HG02763 (cell line): ENCODE data around the gene MAP1LC3A.

ENCODE experiments used
- ATAC-seq: cut with Tn5 transposase; IDR thresholded peaks from one replicate; pipeline ENCODE4 v1.9.1; 2021; ENCODE audit warnings: mild to moderate bottlenecking, moderate library complexity; ENCODE audit not compliant: unreplicated experiment

Gene MAP1LC3A

DNA sequence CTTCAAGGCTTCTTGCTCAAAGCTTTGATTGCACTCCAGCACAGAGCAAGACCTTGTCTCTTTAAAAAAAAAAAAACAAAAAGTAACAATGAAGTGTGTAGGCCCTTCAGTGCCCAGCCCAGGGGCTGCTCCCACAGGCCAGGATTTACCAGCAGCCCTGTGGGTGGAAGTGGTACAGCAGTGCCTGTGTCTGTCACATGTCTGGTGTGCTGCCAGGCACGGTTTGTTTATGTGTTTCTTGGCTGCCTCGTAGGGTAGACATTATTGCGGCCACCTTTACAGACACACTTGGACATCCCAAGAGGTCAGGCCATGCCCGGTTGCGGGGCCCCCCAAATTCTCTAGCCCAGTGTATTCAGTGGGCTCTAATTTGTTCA lies 29.6 kb upstream of the MAP1LC3A start:
- ATAC-seq: no peak

DNA sequence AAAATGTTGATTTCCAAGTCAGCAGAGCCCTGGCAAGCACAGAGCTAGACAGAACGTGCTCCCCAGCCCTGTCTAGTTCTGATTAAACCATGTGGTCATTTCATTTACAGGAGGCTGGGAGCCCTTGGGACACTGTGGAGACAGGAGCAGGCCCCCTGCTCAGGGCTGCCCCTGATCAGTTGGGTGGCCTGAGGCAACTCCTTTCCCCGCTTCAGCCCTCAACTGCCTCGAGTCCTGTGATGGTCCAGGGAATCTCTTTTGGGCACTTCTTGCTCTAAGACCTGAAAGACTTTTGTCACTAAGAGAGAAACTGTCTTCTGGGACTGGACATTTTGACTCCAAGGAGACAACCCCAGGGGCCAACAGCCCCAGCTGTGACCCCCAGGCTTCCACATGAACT lies 28.8 kb upstream of the MAP1LC3A start:
- ATAC-seq: no peak

DNA sequence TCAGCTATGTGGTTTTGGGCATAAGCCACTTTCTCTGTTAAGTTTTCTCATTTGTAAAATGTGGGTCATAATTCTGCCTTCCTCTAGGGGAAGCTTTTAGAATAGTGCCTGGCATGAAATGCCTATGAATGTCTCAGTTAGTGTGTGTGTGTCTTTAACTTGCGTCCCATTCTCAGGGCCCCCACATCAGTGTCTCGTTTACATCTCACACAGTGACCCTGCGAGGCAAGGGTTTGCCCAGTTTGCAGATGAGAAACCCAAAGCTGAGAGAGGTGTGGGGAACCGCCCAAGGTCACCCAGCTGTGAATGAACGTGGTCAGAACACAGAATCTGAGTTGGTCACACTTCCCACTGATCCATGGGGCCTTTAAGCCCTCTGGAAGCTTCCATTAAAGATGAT lies 28.2 kb upstream of the MAP1LC3A start:
- no peak for ATAC-seq

DNA sequence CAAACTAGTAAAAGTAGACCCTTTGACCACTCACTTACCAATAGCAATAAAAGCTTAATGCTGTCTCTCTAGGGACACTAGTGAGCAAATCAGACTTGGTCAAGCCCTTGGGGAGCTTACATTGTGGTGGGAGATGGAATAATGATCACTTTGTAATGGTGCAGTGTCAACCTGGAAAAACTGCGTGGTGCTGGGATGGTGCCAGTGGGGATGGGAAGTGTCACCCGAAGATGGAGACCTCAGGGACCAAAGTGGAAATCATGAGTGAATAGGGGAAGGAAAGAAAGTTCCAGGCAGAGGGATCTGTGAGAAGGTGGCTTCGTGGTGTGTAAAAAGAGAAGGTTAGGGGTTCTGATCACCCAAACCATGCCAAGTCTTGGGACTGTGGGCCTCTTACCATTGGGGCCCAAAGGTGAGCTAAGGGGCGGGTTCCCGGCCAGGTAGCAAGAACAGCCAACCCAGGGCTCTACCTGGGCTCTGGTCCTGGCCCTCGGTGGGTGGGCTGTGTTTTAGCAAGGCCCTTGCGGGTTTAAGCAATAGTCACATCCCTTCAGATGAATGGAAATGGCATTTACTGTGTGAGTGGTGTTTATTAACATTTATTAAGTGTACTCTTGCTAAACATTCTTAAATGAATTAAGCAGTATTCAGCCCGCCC lies 26.8 kb upstream of the MAP1LC3A start:
- ATAC-seq: no peak

DNA sequence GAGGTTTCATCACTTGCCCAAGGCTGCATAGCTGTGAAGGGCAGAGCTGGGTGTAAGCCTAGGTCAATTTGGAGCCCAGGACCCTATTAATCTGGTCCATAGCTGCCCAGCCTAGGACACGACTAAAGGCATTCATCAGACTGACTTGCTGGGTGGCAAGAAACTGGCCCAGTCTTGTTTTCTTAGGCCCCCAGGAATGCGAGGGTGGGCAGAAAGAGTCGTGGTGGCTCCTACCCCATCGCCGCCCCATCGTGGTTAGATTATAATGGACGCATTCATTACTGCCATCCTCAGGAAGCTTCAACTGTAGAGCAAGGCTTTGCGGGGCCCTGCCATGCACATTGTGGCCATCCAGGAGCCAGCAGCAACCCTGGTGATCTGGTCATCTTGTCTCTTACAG lies 26.2 kb upstream of the MAP1LC3A start:
- ATAC-seq: no peak

DNA sequence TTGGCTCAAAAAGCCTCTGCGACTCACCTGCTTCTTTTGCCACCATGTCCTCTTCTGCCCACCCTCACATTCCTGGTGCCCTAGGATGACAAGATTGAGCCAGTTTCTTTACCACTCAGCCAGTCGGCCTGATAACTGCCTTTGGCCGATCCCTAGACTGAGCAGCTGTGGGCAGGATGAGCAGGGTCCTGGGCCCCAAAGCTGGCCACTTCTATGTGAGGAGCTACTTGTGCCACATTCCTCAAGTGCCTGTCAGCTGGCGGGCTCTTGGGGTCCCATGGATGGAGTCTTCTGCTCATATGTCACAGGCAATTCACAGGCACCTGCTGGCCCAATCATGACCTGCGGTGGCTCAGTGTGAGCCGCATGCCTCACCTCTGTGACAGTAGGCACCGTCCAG lies 25.8 kb upstream of the MAP1LC3A start:
- ATAC-seq: no peak

DNA sequence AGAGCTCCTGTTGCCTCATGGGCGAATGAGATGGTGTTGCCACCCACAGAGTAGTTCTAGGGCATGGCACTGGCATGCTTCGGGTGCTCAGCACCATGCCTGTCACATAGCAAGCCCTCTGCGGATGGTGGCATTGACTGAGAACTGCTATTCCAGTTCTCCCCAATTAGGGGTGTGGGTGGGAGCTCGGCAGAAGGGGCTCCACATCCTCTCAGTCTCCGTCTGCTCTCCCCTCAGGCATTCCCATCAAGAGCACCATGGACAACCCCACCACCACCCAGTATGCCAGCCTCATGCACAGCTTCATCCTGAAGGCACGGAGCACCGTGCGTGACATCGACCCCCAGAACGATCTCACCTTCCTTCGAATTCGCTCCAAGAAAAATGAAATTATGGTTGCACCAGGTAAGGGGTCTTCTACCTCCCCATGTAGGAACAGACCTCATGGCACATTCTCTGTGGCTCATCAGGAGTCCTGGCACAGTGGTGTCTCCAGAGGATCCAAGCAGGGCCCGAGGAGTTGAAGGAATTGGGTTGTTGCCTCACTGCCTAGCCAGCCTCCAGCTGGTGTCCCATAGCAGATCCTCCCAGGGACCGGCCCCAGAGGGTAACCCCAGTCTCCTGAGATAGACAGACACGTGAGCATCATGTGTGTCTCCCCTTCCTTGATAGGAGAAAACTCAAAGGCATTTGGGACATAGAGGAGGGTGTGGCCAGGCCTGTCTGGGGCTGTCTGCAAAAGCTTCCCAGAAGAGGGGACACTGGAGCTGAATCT lies 23.9 kb upstream of the MAP1LC3A start:
- ATAC-seq: no peak

DNA sequence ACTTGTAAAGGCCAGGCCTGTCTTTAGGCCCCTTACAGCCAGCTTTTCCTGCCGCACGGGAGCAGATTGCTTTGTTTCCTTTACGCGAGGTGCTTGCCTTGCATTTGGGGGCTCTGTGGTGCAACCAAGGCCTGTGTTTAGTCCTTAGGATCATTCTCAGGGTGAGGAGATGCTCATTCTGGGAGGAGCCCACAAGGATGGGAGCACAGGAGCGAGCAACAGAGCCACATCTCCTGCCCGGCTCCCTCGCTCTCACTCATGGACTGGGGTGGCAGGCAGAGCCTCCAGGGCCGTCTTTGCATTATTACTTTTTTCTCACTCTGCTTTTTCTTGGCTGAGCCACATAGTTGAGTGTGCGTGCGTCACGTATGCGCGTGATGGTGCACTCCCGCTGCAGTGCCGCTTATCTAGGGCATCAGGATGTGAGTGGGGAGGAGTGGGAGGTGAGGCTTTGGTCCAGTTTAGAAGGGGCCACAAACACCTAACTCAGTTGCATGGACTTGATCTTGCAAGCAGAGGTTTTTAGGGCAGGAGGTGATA lies 23.1 kb upstream of the MAP1LC3A start:
- no peak for ATAC-seq

DNA sequence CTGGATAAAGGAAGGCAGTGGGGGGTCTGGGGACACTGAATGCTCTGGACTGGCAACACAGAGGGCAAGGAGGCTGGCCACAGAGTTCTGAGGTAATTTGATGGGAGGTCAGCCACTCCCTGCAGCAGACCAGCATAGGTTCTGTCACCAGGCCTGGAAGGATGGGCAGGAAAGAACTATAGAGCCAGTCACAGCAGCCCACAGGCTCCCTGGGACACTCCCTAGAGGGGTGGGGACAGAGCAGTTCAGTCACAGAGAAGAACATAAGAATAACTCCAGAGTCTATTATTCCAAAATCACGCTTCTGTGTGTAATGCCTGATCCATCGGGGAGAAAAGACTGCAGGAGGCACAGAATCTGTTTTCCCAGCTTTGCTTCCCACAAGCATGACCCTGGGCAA lies 22.7 kb upstream of the MAP1LC3A start:
- ATAC-seq: no peak

DNA sequence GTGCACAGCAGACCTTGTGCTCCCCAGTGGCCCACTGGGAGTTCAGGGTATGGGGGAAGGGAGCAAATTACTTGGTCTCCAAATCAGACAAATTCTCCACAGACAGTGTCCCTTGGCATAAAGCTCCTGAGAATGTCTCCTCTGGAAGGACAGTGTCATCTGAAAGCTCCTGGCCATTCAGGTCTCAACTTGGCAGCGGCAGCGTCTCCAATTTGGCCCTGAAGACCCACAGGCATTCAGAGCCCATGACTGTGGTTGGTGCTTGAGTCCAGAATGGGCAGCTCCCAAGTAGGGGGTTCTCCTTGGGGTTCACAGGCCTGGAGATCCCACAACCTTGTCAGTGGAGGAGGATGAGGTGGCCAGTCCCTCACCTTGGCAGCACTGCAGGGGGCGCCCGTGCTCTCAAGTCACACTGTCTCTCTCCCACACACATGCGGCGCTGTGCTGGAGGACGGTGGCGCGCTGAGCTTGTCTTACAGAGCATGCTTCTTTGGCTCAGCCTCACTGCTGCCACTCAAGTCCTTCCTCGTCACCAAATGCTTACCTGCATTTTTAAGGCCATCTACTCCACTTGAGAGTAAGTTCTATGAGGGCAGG lies 21.6 kb upstream of the MAP1LC3A start:
- ATAC-seq: no peak

DNA sequence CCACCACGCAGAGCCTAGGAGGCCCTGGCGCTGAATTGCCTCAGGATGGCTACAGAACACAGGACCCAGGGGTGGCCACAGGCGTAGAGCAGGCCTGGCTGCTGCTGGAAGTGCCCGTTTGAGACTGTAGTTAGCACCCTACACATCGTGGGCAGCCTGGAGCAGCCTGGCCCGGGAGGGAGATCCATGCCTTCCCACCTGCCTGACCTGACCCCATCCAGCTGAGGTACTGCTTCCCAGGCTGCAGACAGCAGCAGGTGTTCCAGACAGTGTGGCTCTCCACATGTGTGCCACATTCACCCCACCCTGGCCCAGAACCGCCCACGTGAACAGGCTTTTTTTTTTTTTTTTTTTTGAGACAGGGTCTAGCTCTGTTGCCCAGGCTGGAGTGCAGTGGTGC lies 20.9 kb upstream of the MAP1LC3A start:
- ATAC-seq: no peak

DNA sequence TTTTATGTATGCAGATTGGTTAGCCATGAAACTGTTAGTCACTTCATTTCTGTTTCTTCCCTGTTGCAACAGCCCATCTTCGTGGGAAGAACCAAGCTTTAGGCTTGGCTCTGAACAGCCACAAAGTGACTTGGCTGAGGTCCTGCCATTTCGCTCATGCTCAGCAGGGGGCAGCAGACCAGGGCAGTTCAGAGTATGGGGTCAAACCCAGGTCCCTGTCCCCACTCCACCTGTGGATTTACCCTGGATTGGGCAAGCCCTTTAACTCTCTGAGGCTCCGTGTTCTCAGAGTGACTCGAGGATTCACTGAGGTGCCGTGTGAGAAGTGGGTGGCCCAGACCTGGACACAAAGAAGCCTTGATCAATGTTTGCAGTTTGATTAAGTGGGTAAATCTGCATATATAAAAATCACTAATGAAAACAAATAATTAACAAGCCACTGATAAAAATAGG lies 19.8 kb upstream of the MAP1LC3A start:
- no peak for ATAC-seq

DNA sequence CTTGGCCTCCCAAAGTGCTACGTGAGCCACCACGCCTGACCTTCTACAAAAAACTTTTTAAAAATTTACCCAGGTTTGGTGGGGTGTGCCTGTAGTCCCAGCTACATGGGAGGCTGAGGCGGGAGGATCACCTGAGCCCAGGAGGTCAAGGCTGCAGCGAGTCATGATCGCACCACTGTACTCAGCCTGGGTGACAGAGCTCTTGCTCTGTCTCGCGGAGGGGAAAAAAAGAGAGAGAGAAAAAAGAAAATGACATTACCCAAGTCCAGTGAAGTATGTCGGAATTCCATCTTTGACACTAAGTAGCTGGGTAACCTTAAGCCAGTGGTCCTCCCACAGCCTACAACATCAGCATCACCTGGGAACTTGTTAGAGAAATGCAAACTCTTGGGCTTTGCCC lies 18.8 kb upstream of the MAP1LC3A start:
- no peak for ATAC-seq

DNA sequence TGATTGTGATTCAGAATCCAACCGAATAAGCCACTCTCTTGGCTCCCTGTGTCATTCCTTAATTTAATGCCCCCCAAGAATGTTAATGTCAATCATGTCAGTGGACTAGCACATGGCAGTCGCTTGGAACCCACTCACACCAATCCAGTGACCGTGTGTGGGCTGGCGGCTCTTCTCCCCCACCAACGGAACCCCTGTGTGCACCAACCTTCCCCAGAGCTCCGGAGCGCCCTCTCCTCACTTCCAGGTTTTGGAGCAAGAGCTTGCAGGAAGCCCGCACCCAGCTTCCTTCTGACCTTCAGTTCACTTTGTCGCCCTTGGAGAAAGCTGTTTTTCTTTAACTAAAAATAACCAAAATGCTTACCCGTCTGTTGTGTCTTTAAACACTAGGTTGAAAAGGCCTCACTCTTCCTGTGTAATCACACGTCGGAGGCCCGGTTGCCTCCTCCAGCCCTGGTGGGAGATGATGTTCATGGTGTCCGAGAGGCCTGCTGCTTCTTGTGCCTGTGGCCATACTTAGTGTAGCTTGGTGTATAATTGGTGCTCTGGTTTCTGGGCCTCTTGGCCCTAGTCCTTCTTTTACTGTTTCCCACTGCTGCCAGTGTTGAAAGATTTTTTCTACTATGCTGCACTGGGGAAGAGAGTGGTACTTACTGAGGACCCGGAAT lies 17.8 kb upstream of the MAP1LC3A start:
- no peak for ATAC-seq

DNA sequence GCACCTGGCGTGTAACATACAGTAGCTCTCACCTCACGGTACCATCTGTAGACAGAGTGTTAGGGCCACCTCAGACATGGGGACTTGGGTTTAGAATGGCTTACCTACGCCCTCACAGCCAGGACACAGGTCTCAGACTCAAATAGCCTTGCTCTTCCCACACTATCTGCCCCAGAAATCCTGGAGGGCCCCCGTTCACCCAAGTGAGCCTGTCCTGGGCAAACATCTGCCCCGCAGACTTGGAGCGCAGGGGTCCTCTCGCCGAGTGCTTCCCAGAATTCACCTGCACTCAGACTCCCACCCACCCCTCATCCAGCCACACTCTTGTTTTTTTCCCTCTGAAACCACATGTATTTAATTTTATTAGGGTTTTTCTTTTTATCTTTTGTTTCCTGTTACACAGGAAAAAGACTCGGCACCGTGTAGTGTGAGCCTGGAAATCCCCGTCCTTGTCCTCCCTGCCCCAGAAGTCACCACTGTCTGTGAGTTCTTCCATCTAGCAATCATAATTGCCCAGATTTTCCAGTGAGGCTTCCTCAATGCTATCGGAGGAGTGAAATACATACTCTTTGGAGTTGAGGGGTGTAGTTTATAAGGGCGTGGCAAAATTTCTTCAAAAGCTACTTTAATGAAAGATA lies 17.1 kb upstream of the MAP1LC3A start:
- no peak for ATAC-seq

DNA sequence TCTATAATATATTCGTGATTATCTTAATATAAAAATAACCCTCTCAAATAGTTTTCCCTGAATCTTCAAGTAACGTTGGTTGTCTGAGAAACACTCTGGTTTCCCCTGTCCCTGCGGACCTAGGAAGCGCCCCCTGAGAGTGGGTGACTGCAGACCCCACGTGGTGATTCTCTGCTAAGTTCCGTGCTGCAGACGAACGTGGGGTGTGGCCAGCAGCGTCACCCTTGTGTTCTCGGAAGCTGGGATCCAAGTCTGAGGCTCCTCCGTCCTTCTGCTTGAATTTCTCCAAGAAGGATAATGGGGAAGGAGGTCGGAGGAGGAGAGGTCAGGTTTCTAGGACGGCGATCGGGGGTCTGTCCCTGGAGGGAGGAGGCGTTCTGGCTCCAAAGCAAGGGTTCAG lies 16.6 kb upstream of the MAP1LC3A start:
- ATAC-seq: no peak

DNA sequence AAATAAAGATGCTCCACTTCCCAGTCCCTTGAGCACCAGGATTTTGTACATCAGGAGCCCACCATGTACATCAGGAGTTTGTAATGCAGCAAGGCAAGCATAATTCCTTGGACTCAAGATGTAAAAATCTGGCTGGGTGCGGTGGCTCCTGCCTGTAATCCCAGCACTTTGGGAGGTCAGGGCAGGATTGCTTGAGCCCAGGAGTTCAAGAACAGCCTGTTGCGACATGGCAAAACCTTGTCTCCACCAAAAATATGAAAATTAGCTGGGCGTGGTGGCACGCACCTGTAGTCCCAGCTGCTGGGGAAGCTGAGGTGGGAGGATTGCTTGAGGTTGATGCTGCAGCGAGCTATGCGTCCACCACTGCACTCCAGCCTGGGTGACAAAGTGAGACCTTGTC lies 16.1 kb upstream of the MAP1LC3A start:
- no peak for ATAC-seq

DNA sequence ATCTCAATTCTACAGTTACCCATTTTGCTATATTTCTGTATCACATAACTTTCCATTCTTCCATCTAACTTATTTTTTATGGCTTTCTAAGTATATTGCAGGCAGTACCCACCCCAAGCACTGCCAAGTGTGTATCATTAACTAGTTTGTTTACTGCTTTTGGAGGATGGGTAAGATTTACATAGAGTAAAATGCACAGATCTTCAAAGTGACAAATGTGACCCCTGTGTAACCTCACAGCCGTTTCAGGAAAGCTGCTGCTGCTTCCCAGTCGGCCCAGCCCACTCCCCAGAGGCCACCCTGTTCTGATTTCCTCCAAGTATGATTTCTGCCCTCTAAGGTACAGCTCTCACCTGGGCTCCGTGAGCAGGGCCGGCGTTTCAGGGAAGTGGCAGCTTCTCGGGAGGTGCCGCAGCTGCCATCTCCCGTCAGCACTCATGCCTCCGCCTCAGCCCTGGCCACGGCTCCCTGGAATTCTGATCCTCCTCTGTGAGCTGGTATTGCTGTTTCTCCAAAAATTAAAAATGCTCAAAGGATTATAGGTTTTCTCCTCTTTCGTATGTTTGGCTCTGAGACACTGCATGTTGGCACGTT lies 15.0 kb upstream of the MAP1LC3A start:
- no peak for ATAC-seq

DNA sequence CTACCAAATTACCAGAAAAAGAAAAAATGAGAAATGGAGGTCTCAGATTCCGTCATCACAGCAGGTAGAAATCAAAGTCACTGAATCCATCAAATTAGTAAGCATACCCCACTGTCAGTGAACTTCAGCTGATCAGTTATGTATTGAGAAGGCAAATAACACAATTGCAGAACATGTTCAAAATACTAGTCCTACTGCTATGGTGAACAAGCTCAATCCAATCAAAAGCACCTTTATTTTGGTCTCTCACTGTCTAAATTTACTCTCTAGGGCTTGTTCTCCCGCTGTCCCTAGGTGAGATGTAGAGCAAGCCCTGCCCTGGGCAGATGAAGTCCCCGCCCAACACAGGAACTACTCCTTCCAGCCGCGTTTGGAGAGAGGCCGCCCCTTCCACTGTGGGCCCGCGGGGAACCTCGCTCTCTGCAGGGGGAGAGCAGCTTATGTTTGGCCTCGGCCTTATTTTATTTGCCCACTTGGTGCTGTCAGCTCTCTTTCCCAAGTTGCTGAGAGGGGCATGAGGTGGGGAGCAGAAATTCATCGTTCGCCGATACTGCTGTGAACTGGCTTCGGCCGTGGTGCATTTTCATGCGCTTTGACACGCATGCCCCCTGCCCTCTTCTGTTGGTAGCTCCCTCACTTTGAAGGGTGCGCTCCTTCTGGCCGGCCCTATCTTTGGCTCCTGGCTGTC lies 14.3 kb upstream of the MAP1LC3A start:
- ATAC-seq: no peak

DNA sequence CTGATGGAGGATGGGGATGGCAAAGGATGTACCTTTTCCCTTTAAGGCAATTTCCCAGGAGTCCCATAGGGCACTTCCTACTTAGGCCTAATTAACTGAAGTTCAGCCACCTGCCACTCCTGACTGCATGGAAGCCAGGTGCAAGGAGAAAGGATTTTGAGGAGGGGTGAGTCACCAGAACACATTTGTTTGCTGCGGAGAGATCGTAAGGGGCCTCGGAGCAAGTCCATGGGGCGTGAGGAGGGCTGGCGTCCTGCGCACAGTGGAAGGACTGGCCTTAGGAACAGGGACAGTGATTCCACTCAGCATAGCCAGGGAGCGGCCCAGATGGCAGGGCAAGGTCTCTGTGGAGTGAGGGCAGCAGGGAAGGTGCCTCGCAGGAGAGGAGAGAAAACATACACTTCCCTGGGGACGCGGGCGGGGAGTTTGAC lies 11.8 kb upstream of the MAP1LC3A start:
- no peak for ATAC-seq
